IMR-90 (cell line): ENCODE measurements around the gene PRSS56. TPM values are rescaled to one million over a fixed set of nuclear protein-coding genes. Genes with fewer than 3 reads are reported as not detected.

Experiments
- ATAC-seq: fragments of 200-7000 bp; cut with Tn5 transposase; 2 replicates; pipeline ENCODE4 v1.9.1; 2020; ENCODE audit warnings: low read depth, mild to moderate bottlenecking, moderate library complexity
- BruUV-seq: library from RNA; stranded (reverse); fragments of 400-500 nt; replicated peaks from 2 replicates; lab custom pipeline; 2021; lab: Mats Ljungman, UMichigan
- CTCF ChIA-PET: fragments of 300-600 bp; formaldehyde crosslinking; extraction: SDS; loops from one replicate; lab custom pipeline; 2021; ENCODE audit warnings: antibody characterized with exemption; lab: Yijun Ruan, JAX
- POLR2A ChIA-PET: fragments of 300-600 bp; sonication (Branson Sonifier 250); formaldehyde crosslinking; loops from one replicate; lab custom pipeline; 2022; ENCODE audit warnings: antibody characterized with exemption; ENCODE audit not compliant: unreplicated experiment; lab: Charles Lee
- DNase-seq: peaks from one replicate; pipeline ENCODE4 v3.0.0; 2013
- H2AFZ ChIP-seq: replicated peaks from 2 replicates; pipeline ENCODE3; 2013; ENCODE audit warnings: low read length, mild to moderate bottlenecking; ENCODE audit not compliant: poor library complexity
- H2AK5ac ChIP-seq: 2 replicates; pipeline ENCODE4 v1.6.1; 2013; ENCODE audit warnings: low read depth, low read length, inconsistent platforms
- H2AK9ac ChIP-seq: replicated peaks from 2 replicates; pipeline ENCODE3; 2013; ENCODE audit warnings: mild to moderate bottlenecking, low read depth, low read length, moderate library complexity; ENCODE audit not compliant: poor library complexity
- H2BK120ac ChIP-seq: 2 replicates; pipeline ENCODE4 v1.6.1; 2013; ENCODE audit warnings: low read depth, low read length, inconsistent platforms
- H2BK15ac ChIP-seq: 3 replicates; pipeline ENCODE4 v1.6.1; 2013; ENCODE audit warnings: low read depth, low read length, inconsistent platforms
- H2BK20ac ChIP-seq: 2 replicates; pipeline ENCODE4 v1.6.1; 2013; ENCODE audit warnings: low read depth, mild to moderate bottlenecking, inconsistent platforms, low read length, moderate library complexity
- H2BK5ac ChIP-seq: 2 replicates; pipeline ENCODE4 v1.6.1; 2013; ENCODE audit warnings: mild to moderate bottlenecking, low read depth, low read length, inconsistent platforms; ENCODE audit not compliant: poor library complexity, severe bottlenecking
- H3K14ac ChIP-seq: replicated peaks from 2 replicates; pipeline ENCODE4 v1.6.1; 2013; ENCODE audit warnings: low read depth, low read length, inconsistent platforms
- H3K18ac ChIP-seq: 2 replicates; pipeline ENCODE4 v1.6.1; 2013; ENCODE audit warnings: low read depth, low read length, control low read depth
- H3K23ac ChIP-seq: 2 replicates; pipeline ENCODE4 v1.6.1; 2013; ENCODE audit warnings: low read depth, low read length, inconsistent platforms
- H3K27ac ChIP-seq: 2 replicates; pipeline ENCODE4 v1.5.1; 2013; ENCODE audit warnings: mild to moderate bottlenecking, control low read depth, low read length; ENCODE audit not compliant: insufficient read depth
- H3K27me3 ChIP-seq: 2 replicates; pipeline ENCODE4 v1.6.1; 2013; ENCODE audit warnings: low read length; ENCODE audit not compliant: control insufficient read depth, insufficient read depth
- H3K36me3 ChIP-seq: 2 replicates; pipeline ENCODE4 v1.6.1; 2013; ENCODE audit warnings: low read length, mixed read lengths; ENCODE audit not compliant: control insufficient read depth, insufficient read depth
- H3K4ac ChIP-seq: 2 replicates; pipeline ENCODE4 v1.6.1; 2013; ENCODE audit warnings: low read depth, low read length, inconsistent platforms
- H3K4me1 ChIP-seq: 2 replicates; pipeline ENCODE4 v1.6.1; 2013; ENCODE audit warnings: low read length, mixed read lengths; ENCODE audit not compliant: control insufficient read depth, insufficient read depth
- H3K4me2 ChIP-seq: 2 replicates; pipeline ENCODE4 v1.6.1; 2013; ENCODE audit warnings: low read depth, mild to moderate bottlenecking, control low read depth, low read length, moderate library complexity
- H3K4me3 ChIP-seq: 2 replicates; pipeline ENCODE4 v1.5.1; 2013; ENCODE audit warnings: low read depth, mild to moderate bottlenecking, control low read depth, low read length, moderate library complexity; ENCODE audit not compliant: insufficient read depth
- H3K56ac ChIP-seq: 2 replicates; pipeline ENCODE4 v1.6.1; 2013; ENCODE audit warnings: low read length, inconsistent platforms; ENCODE audit not compliant: insufficient read depth; ENCODE audit errors: extremely low read depth
- H3K79me1 ChIP-seq, 2 experiments: 2 replicates each; pipeline ENCODE4 v1.6.1; 2013; ENCODE audit warnings: low read length in 2 of 2, inconsistent platforms in 1 of 2, low read depth in 1 of 2
- H3K9ac ChIP-seq: 2 replicates; pipeline ENCODE4 v1.6.1; 2013; ENCODE audit warnings: low read depth, low read length, control low read depth
- H3K9me1 ChIP-seq: 2 replicates; pipeline ENCODE4 v1.6.1; 2013; ENCODE audit warnings: low read length, inconsistent platforms; ENCODE audit not compliant: insufficient read depth
- H3K9me3 ChIP-seq: 2 replicates; pipeline ENCODE4 v1.6.1; 2013; ENCODE audit warnings: low read length; ENCODE audit not compliant: control insufficient read depth, insufficient read depth
- H4K20me1 ChIP-seq: 2 replicates; pipeline ENCODE4 v1.6.1; 2013; ENCODE audit warnings: low read length, inconsistent platforms; ENCODE audit not compliant: insufficient read depth
- H4K5ac ChIP-seq: 2 replicates; pipeline ENCODE4 v1.6.1; 2013; ENCODE audit warnings: mild to moderate bottlenecking, low read depth, low read length, control low read depth
- H4K8ac ChIP-seq, 2 experiments: 2 replicates each; pipeline ENCODE4 v1.6.1; 2013; ENCODE audit warnings: low read depth in 2 of 2, low read length in 2 of 2, control low read depth in 1 of 2, inconsistent platforms in 1 of 2
- H4K91ac ChIP-seq: 2 replicates; pipeline ENCODE4 v1.6.1; 2013; ENCODE audit warnings: low read depth, low read length, inconsistent platforms; ENCODE audit not compliant: insufficient read depth
- CHD1 ChIP-seq: IDR thresholded peaks from 2 replicates; pipeline ENCODE4 v1.6.1; 2012; ENCODE audit warnings: low read depth, low read length, improper control_type of control experiment
- CTCF ChIP-seq: conservative IDR thresholded peaks from 2 replicates; pipeline ENCODE4 v1.5.1; 2012; ENCODE audit warnings: mild to moderate bottlenecking, low read depth, low read length, improper control_type of control experiment
- ELK1 ChIP-seq: fragments of 150-350 bp; IDR thresholded peaks from 2 replicates; pipeline ENCODE4 v1.6.1; 2016; ENCODE audit warnings: low read depth, mild to moderate bottlenecking, low read length, moderate library complexity, borderline replicate concordance
- MAZ ChIP-seq: IDR thresholded peaks from 2 replicates; pipeline ENCODE4 v1.6.1; 2012; ENCODE audit warnings: low read depth, mild to moderate bottlenecking, low read length, improper control_type of control experiment, moderate library complexity, borderline replicate concordance
- NFE2L2 ChIP-seq: fragments of 150-350 bp; IDR thresholded peaks from 2 replicates; pipeline ENCODE4 v1.6.1; 2016; ENCODE audit warnings: low read depth, mild to moderate bottlenecking, low read length
- POLR2A ChIP-seq: IDR thresholded peaks from 2 replicates; pipeline ENCODE4 v1.6.1; 2012; ENCODE audit warnings: mild to moderate bottlenecking, low read depth, low read length
- RAD21 ChIP-seq: IDR thresholded peaks from 2 replicates; pipeline ENCODE4 v1.6.1; 2012; ENCODE audit warnings: low read length, improper control_type of control experiment
- RCOR1 ChIP-seq: IDR thresholded peaks from 2 replicates; pipeline ENCODE4 v1.6.1; 2012; ENCODE audit warnings: mild to moderate bottlenecking, low read length, improper control_type of control experiment; ENCODE audit not compliant: insufficient replicate concordance
- RFX5 ChIP-seq: IDR thresholded peaks from 2 replicates; pipeline ENCODE4 v1.8.0; 2012; ENCODE audit warnings: low read depth, mild to moderate bottlenecking, low read length, moderate library complexity
- SMC3 ChIP-seq: fragments of 150-350 bp; IDR thresholded peaks from 2 replicates; pipeline ENCODE4 v1.6.1; 2016; ENCODE audit warnings: low read depth, mild to moderate bottlenecking, antibody characterized with exemption, low read length, moderate library complexity
- USF2 ChIP-seq: fragments of 150-350 bp; IDR thresholded peaks from 2 replicates; pipeline ENCODE4 v1.6.1; 2017; ENCODE audit warnings: mild to moderate bottlenecking, antibody characterized with exemption, low read length, low read depth
- WGBS, 2 experiments: methylation state at CpG; one replicate each; pipeline versions ENCODE4 v1.1.5 to v1.1.7; 2013; ENCODE audit warnings: missing lambda C conversion rate in 2 of 2; ENCODE audit not compliant: insufficient read length in 1 of 2; ENCODE audit errors: extremely low coverage in 2 of 2; 5-methylcytosine and 5-hydroxymethylcytosine counted together
- dilution Hi-C: fragments of 300-500 bp; cut with HindIII; formaldehyde crosslinking; loops from one replicate; pipeline ENCODE4 v1.14.3; 2018; ENCODE audit warnings: low sequenced_read_pairs; ENCODE audit not compliant: unreplicated experiment
- in situ Hi-C: fragments of 300-500 bp; cut with MboI; formaldehyde crosslinking; loops from 3 replicates; pipeline ENCODE4 v1.14.3; 2019; ENCODE audit warnings: low sequenced_read_pairs, inconsistent platforms, mixed read lengths
- intact Hi-C: fragments of 100-400 bp; cut with micrococcal nuclease; formaldehyde crosslinking; loops from 2 replicates; pipeline ENCODE4 v1.10.0; 2022
- polyA plus RNA-seq, 3 experiments: library from polyadenylated mRNA; depleted of rRNA; stranded (reverse); fragments of >200 nt; gene quantifications; 2 replicates each; pipeline ENCODE4 v1.2.3, GENCODE V29; 2012; ENCODE audit warnings: low replicate concordance in 1 of 3
- total RNA-seq: library from RNA; depleted of rRNA; stranded (reverse); fragments of >200 nt; gene quantifications from 2 replicates; pipeline ENCODE4 v1.2.3, GENCODE V29; 2012

PRSS56 gene
- total and polyA plus RNA-seq, 2 of the 4 experiments (the other 2 are of a cell fraction): not detected

DNA sequence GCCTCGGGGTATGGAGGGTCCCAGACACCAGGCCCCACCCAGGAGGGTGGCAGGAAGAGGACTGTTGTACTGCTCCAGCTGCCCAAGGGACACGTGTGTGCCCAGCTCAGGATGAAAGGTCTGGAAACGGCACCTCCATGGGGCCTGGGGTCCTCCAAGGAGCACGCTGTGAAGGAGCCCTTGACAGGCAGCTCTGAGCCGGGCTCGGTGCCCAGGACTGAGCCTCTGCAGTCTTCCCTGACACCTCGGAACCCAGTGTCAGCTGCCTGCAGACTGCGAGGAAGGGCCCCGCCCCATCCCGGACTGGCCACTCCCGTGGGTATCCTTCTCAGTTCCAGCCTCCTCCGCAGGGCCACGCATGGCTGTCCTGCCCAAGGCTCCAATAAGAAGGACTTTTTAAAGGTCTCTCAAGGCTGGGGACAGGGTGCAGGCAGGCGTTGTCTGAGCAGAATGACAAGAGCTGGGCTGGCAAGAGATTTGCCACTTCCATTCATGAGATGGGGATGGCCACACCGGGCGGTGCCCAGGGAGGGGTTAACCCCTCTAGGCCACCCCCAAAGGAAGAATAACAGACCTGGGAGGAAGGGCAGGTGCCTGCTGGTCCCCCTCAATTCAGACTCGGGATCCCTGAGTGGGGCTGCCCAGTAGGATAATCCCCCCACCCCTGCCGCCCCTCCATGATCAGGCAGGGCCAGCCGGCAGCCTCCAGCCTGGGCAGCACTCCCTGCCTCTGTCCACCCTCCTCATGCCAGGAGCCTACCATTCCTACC lies 41.4 kb upstream of the PRSS56 start:
- Histone ChIP-seq H2BK5ac (no peak overlapping the region), H2BK20ac (no peak overlapping the region), H2BK15ac (no peak overlapping the region), H3K18ac (no peak overlapping the region), H2BK120ac (no peak overlapping the region), H3K9me3 (no peaks in the 10 kb centered on the region), H3K4me3 (no peak overlapping the region), H3K4me2 (no peak overlapping the region), H4K91ac (no peak overlapping the region), H4K20me1 (no peaks in the 10 kb centered on the region), H3K4me1 (no peaks in the 10 kb centered on the region), H2AK5ac (no peak overlapping the region), H3K56ac (no peak overlapping the region), H3K36me3 (no peaks in the 10 kb centered on the region), H3K4ac (no peak overlapping the region), H2AK9ac (peak overlapping the region; percentile 15), H3K9ac (no peak overlapping the region), H3K14ac (no peak overlapping the region), H3K27ac (no peak overlapping the region), H4K8ac (no peak overlapping the region), H3K9me1 (no peaks in the 10 kb centered on the region), H3K27me3 (peaks cover 46% of the 10 kb centered on the region), H3K79me1 (no peaks in the 10 kb centered on the region), H3K23ac (no peak overlapping the region), H2AFZ (no peak overlapping the region), H4K5ac (no peak overlapping the region)
- TF ChIP-seq CTCF: no peak
- TF ChIP-seq RCOR1: no peak
- TF ChIP-seq POLR2A: no peak
- TF ChIP-seq MAZ: no peak
- no peak for TF ChIP-seq CHD1
- no peak for TF ChIP-seq NFE2L2
- no peak for TF ChIP-seq RFX5
- TF ChIP-seq RAD21: no peak
- TF ChIP-seq USF2: no peak
- TF ChIP-seq ELK1: no peak
- no peak for TF ChIP-seq SMC3
- ATAC-seq (no peak), DNase-seq (no peak)
- dilution Hi-C loops (no loop called here), intact Hi-C loops (no loop called here), in situ Hi-C loops (no loop called here)
- 47% methylated on average over 13 of the region's 19 CpGs; no CpG with 5 or more reads in 1 of the 2 experiments for WGBS, 2 experiments
- ChIA-PET CTCF (no interaction called here), POLR2A (no interaction called here)
- BruUV-seq: no TSS peak
